ENCODE measurements around the gene IGFLR1. TPM values are rescaled to one million over a fixed set of nuclear protein-coding genes. Genes with fewer than 3 reads are reported as not detected.
"Not testable (repeated sequence)": the region's sequence is repeated elsewhere in the genome, so short reads cannot be mapped to it uniquely, and the experiment has no call there.

Gene IGFLR1
- polyA plus RNA-seq, 3 donors from 2014 or later = 94.6 to 116 (median 109) TPM

DNA sequence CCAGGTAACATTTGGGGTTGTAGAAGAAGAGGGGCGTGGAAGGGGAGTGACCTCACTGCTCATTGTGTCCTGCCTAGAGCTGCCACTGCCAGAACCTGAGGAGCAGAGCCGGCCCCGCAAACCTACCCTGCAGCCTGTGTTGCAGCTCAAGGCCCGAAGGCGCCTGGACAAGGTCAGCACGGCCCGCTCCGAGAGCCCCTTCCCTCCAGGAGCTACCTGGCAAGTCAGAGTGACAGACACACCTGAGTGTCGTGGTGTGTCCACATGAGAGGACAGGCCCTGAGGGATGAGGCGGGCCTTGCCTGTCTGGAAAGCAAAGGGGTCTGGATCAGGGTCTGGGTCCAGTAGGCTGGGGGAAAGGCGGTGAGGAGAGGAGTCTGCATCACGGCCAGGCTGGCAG is 17.7 kb downstream of the IGFLR1 start:
- Mint-ChIP-seq H3K4me3 (no peak overlapping the region), H3K36me3 (peaks cover 3 to 37% (median 5%) of the 10 kb centered on the region in 3 donors), H3K27ac (no peak overlapping the region), H3K9me3 (no peaks in the 10 kb centered on the region), H3K27me3 (ENCODE audit: low read depth in 3 of 3) (no peaks in the 10 kb centered on the region), H3K4me1 (peaks cover 6 to 8% of the 10 kb centered on the region in 2 donors)
- DNase-seq = no peak

DNA sequence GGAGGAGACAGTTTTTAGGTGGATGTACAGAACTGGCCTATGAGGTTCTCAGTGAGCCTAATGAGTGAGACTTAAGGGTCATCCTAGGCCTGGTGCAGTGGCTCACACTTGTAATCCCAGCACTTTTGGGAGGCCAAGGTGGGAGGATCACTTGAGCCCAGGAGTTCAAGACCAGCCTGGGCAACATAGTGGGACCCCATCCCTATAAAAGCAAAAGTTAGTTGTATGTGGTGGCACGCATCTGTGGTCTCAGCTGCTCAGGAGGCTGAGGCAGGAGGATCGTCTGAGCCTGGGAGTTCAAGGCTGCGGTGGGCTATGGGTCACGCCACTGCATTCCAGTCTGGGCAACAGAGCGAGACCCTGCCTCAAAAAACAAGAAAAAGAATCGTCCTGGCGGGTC is 18.1 kb downstream of the IGFLR1 start:
- not testable (repeated sequence) for H3K27ac Mint-ChIP-seq; H3K9me3 Mint-ChIP-seq; H3K4me3 Mint-ChIP-seq; DNase-seq; H3K27me3 Mint-ChIP-seq (ENCODE audit: low read depth in 3 of 3)
- Mint-ChIP-seq H3K4me1 (peaks cover 11 to 12% of the 10 kb centered on the region in 2 donors), H3K36me3 (peaks cover 0 to 34% (median 5%) of the 10 kb centered on the region in 3 donors)

DNA sequence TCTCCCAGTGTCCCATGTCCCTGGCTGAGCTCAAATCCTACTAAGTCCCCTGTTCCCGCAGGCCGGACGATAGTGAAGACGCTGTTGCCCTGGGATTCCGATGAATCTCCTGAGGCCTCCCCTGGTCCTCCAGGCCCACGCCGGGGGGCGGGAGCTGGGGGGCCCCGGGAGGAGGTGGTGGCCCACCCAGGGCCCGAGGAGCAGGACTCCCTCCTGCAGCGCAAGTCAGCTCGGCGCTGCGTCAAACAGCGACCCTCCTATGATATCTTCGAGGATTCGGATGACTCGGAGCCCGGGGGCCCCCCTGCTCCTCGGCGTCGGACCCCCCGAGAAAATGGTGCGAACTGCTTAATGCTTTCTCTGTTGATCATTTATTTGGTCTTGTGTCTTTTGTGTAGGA is 18.6 kb downstream of the IGFLR1 start:
- peaks cover 0 to 3% (median 0%) of the 10 kb centered on the region in 3 donors for H3K27me3 Mint-ChIP-seq (ENCODE audit: low read depth in 3 of 3)
- H3K27ac Mint-ChIP-seq = no peak overlapping the region
- no peak overlapping the region for H3K4me3 Mint-ChIP-seq
- H3K9me3 Mint-ChIP-seq = no peaks in the 10 kb centered on the region
- DNase-seq = no peak
- peaks cover 0 to 34% (median 5%) of the 10 kb centered on the region in 3 donors for H3K36me3 Mint-ChIP-seq
- H3K4me1 Mint-ChIP-seq = peaks cover 15 to 17% of the 10 kb centered on the region in 2 donors

DNA sequence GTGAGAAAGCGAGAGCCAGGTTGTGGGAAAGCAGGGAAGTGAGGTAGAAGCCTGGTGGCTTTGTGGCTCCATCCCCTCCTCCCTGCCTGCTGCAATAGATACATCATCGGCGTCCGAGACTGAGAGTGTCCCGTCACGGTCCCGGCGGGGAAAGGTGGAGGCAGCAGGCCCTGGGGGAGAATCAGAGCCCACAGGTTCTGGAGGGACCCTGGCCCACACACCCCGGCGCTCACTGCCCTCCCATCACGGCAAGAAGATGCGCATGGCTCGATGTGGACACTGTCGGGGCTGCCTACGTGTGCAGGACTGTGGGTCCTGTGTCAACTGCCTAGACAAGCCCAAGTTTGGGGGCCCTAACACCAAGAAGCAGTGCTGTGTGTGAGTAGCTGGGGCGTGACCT is 19.4 kb downstream of the IGFLR1 start:
- Mint-ChIP-seq H3K27ac (no peak overlapping the region), H3K9me3 (no peaks in the 10 kb centered on the region), H3K4me1 (peaks cover 17 to 20% of the 10 kb centered on the region in 2 donors), H3K36me3 (peaks cover 0 to 28% (median 5%) of the 10 kb centered on the region in 3 donors), H3K27me3 (ENCODE audit: low read depth in 3 of 3) (peaks cover 0 to 3% (median 0%) of the 10 kb centered on the region in 3 donors), H3K4me3 (no peak overlapping the region)
- DNase-seq = no peak

DNA sequence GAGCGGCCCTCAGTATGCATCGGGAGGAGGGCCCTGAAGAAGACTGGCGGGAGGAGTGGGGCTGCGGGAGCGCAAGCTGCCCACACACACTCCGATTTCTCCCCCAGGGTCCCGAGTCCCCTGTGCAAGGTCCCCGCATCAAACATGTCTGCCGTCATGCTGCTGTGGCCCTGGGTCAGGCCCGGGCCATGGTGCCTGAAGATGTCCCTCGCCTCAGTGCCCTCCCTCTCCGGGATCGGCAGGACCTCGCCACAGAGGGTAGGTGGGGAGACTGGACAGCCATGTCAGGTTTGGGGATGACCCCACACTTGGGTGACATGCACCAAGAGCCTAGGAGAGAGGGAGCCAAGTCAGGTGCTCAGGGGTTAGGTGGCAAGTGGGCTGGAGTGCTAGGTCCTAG is 19.8 kb downstream of the IGFLR1 start:
- Mint-ChIP-seq H3K9me3 (no peaks in the 10 kb centered on the region), H3K4me1 (peaks cover 17 to 20% of the 10 kb centered on the region in 2 donors), H3K27ac (no peak overlapping the region), H3K27me3 (ENCODE audit: low read depth in 3 of 3) (peaks cover 0 to 3% (median 0%) of the 10 kb centered on the region in 3 donors), H3K4me3 (no peak overlapping the region), H3K36me3 (peaks cover 0 to 28% (median 5%) of the 10 kb centered on the region in 3 donors)
- no peak for DNase-seq

DNA sequence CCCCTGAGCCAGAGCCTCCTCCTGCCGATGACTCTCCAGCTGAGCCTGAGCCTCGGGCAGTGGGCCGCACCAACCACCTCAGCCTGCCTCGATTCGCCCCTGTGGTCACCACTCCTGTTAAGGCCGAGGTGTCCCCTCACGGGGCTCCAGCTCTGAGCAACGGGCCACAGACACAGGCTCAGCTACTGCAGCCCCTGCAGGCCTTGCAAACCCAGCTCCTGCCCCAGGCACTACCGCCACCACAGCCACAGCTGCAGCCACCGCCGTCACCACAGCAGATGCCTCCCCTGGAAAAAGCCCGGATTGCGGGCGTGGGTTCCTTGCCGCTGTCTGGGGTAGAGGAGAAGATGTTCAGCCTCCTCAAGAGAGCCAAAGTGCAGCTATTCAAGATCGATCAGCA is 20.9 kb downstream of the IGFLR1 start:
- H3K27me3 Mint-ChIP-seq (ENCODE audit: low read depth in 3 of 3) = peaks cover 0 to 3% (median 1%) of the 10 kb centered on the region in 3 donors
- H3K4me1 Mint-ChIP-seq = peaks cover 23 to 25% of the 10 kb centered on the region in 2 donors
- no peaks in the 10 kb centered on the region for H3K9me3 Mint-ChIP-seq
- peaks cover 0 to 24% (median 5%) of the 10 kb centered on the region in 3 donors for H3K36me3 Mint-ChIP-seq
- no peak overlapping the region for H3K27ac Mint-ChIP-seq
- no peak overlapping the region for H3K4me3 Mint-ChIP-seq
- DNase-seq = no peak

DNA sequence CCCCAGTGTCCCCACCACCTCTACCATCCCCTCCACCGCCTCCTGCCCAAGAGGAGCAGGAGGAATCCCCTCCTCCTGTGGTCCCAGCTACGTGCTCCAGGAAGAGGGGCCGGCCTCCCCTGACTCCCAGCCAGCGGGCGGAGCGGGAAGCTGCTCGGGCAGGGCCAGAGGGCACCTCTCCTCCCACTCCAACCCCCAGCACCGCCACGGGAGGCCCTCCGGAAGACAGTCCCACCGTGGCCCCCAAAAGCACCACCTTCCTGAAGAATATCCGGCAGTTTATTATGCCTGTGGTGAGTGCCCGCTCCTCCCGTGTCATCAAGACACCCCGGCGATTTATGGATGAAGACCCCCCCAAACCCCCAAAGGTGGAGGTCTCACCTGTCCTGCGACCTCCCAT is 21.6 kb downstream of the IGFLR1 start:
- peaks cover 0 to 3% (median 3%) of the 10 kb centered on the region in 3 donors for H3K27me3 Mint-ChIP-seq (ENCODE audit: low read depth in 3 of 3)
- H3K36me3 Mint-ChIP-seq = peaks cover 0 to 17% (median 5%) of the 10 kb centered on the region in 3 donors
- peaks cover 30 to 32% of the 10 kb centered on the region in 2 donors for H3K4me1 Mint-ChIP-seq
- H3K27ac Mint-ChIP-seq = no peak overlapping the region
- no peak overlapping the region for H3K4me3 Mint-ChIP-seq
- no peaks in the 10 kb centered on the region for H3K9me3 Mint-ChIP-seq
- no peak for DNase-seq

DNA sequence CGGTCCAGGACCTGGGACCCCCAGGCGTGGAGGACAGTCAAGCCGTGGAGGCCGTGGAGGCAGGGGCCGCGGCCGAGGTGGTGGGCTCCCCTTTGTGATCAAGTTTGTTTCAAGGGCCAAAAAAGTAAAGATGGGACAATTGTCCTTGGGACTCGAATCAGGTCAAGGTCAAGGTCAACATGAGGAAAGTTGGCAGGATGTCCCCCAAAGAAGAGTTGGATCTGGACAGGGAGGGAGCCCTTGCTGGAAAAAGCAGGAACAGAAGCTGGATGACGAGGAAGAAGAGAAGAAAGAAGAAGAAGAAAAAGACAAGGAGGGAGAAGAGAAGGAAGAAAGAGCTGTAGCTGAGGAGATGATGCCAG is 22.1 kb downstream of the IGFLR1 start:
- peaks cover 0 to 14% (median 5%) of the 10 kb centered on the region in 3 donors for H3K36me3 Mint-ChIP-seq
- H3K9me3 Mint-ChIP-seq = no peaks in the 10 kb centered on the region
- H3K4me3 Mint-ChIP-seq = peak overlapping the region in 1 of 5 donors; percentile 22
- no peak for DNase-seq
- peak overlapping the region in 2 of 6 donors; percentile 31 to 72 for H3K27ac Mint-ChIP-seq
- peaks cover 30 to 32% of the 10 kb centered on the region in 2 donors for H3K4me1 Mint-ChIP-seq
- peaks cover 0 to 3% (median 3%) of the 10 kb centered on the region in 3 donors for H3K27me3 Mint-ChIP-seq (ENCODE audit: low read depth in 3 of 3)

DNA sequence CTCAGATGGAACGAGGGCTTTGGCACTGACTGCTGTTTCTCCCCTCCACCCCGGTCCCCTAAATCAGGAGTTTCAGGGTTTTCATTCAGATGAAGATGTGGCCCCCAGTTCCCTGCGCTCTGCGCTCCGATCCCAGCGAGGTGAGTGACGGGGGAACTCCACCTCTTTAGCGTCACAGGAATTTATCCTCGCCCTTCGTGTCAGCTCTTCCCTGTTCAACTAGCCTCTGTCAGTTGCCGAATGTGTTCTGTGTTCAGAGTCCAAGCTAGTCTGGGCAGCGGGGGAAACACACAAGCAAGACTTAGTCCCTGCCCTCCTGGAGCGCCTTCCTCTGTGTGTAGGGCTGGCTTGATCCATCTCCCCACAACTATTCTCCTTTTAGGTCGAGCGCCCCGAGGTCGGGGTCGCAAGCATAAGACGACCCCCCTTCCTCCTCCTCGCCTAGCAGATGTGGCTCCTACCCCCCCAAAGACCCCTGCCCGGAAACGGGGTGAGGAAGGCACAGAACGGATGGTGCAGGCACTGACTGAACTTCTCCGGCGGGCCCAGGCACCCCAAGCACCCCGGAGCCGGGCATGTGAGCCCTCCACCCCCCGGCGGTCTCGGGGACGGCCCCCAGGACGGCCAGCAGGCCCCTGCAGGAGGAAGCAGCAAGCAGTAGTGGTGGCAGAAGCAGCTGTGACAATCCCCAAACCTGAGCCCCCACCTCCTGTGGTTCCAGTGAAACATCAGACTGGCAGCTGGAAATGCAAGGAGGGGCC is 22.7 kb downstream of the IGFLR1 start:
- no peaks in the 10 kb centered on the region for H3K9me3 Mint-ChIP-seq
- peaks cover 0 to 3% (median 3%) of the 10 kb centered on the region in 3 donors for H3K27me3 Mint-ChIP-seq (ENCODE audit: low read depth in 3 of 3)
- H3K4me3 Mint-ChIP-seq = peak overlapping the region; percentile 81 to 89 (median 88)
- H3K36me3 Mint-ChIP-seq = peaks cover 0 to 14% (median 5%) of the 10 kb centered on the region in 3 donors
- no peak for DNase-seq
- H3K4me1 Mint-ChIP-seq = peaks cover 32% of the 10 kb centered on the region in 2 donors
- H3K27ac Mint-ChIP-seq = peak overlapping the region; percentile 49 to 88 (median 73)

DNA sequence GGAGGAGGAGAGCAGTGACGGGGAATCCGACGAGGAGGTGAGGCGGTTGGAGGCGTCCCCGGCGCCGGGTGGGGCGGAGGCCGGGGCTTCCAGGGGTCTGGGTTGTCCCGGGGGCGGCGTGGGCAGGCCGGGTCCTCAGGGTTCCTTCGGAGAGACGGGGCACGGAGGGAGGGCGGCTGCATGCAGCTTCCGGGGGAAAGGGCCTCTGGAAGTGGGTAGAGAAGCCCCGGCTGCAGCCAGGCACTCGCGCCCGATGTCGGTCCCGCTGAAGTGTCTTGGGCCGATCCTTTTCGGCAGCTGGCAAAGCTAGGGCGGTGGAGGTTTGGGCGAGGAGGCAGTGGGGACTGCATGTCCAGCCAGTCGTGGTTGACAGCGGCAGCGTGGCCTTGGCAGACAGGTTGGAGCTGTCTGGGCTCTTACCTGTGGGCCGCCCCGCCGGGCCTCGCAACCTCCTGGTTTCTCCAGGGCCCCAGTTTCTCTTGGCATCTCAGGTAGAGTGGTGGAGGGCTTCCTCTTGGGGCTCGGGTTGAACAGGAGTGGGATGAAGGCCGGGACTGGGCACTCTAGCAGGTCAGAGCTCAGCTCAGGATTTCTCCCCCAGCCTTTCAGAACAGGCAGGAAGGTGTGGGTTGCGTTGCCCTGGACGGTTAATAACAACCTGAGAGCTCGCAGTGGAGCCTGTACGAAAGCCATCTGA is 23.8 kb downstream of the IGFLR1 start:
- Mint-ChIP-seq H3K9me3 (no peaks in the 10 kb centered on the region), H3K27ac (peak overlapping the region in 5 of 6 donors; percentile 74 to 93 (median 88))

DNA sequence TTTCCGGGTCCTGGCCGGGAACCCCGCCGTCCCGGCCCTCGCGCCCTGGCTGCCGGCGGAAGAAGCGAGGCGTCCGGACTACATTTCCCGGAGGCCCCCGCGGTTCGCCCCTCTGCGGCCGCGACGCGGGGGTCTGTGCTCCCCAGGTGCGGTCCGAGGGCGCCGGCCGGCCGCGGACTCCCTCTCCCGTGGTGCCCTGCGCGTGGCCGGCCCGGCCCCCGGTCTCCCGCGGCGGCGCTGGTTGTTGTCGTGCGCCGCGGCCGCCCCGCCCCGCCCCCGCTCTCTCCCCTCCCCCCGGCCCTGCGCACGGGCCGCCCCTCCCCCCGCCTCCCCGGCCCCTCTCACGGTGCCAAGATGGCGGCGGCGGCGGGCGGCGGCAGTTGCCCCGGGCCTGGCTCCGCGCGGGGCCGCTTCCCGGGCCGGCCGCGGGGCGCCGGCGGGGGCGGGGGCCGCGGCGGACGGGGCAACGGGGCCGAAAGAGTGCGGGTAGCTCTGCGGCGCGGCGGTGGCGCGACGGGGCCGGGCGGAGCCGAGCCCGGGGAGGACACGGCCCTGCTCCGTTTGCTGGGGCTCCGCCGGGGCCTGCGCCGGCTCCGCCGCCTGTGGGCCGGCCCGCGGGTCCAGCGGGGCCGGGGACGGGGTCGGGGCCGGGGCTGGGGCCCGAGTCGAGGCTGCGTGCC is 24.4 kb downstream of the IGFLR1 start, which contains the start of gene KMT2B:
KMT2B (plus strand) TSS at position 339 of the 680 bp plus-strand sequence; CDS start at position 355, 16 bp downstream.
- no peak for DNase-seq
- Mint-ChIP-seq H3K4me3 (peak within 1 kb of the TSS; percentile 91 to 98 (median 94)), H3K36me3 (peaks cover 0 to 4% (median 0%) of the 10 kb centered on the region in 3 donors), H3K27ac (peak within 1 kb of the TSS; percentile 87 to 99 (median 96)), H3K9me3 (no peaks in the 10 kb centered on the region), H3K4me1 (peaks cover 32% of the 10 kb centered on the region in 2 donors), H3K27me3 (ENCODE audit: low read depth in 3 of 3) (peaks cover under 1 to 5% (median 3%) of the 10 kb centered on the region in 3 donors)

More for the DNA sequence above, 23.8 kb downstream of the IGFLR1 start:
- Mint-ChIP-seq H3K27me3 (ENCODE audit: low read depth in 3 of 3) (peaks cover 0 to 3% (median 3%) of the 10 kb centered on the region in 3 donors), H3K36me3 (peaks cover 0 to 8% (median 0%) of the 10 kb centered on the region in 3 donors), H3K4me3 (peak overlapping the region; percentile 81 to 89 (median 88)), H3K4me1 (peaks cover 32% of the 10 kb centered on the region in 2 donors)
- peak; percentile 33 to 37 (median 36) for DNase-seq

DNA sequence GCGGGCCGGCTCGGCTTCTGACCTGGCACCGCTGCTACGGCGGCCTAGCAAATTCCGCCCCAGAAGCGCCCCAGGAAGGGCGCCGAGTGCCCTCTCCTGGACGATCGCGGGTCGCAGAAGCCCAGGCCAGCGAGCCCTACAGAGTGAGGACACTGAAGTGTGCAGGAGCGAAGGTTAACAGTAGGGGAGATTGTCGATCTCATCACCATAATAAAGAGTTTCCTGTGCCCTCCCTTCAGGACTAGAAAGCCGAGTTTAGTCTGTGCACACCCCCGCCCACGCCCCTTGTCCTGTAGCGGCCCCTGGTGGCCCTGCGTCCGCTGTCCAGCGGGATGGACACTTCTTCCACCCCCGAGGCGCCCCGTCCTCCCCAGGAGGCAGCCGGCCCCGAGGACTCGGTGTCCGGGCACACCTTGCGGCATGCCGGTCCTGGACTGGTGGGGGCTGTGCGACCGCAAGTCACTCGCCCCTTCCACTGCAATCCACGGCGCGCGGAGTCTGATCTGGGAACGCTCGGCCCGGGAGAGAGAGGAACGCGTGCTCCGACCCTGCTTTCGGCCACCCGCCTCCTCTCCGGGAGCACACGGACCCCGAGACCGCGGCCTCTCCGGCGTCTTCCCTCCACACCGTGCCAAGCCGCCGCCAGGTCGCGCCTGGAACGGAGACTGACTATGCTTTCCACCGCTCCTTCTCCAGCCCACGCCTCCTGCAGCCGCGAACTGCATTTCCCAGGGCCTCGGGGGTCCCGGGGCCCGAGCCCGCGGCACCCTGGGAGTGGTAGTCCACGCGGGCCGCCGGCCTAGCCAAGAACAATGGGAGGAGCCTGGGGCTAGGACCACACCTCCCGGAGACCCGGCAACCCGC is 25.2 kb downstream of the IGFLR1 start:
- peak; percentile 94 to 96 (median 96) for DNase-seq
- Mint-ChIP-seq H3K27ac (peak overlapping the region; percentile 87 to 99 (median 96)), H3K4me3 (peak overlapping the region; percentile 91 to 98 (median 94)), H3K9me3 (no peaks in the 10 kb centered on the region), H3K27me3 (ENCODE audit: low read depth in 3 of 3) (peaks cover 3 to 5% (median 3%) of the 10 kb centered on the region in 3 donors), H3K36me3 (peaks cover 0 to 4% (median 0%) of the 10 kb centered on the region in 3 donors), H3K4me1 (peaks cover 29 to 32% of the 10 kb centered on the region in 2 donors)

Measured in immature natural killer cell (primary cell).